Stomach (tissue), 9 donors: ENCODE results near the gene RFFL. TPM values are rescaled to one million over a fixed set of nuclear protein-coding genes. Genes with fewer than 3 reads are reported as not detected.
"Not testable (repeated sequence)": the region's sequence is repeated elsewhere in the genome, so short reads cannot be mapped to it uniquely, and the experiment has no call there.

ENCODE experiments used
- DNase-seq, 2 donors: peaks; one replicate each; pipeline versions ENCODE4 v3.0.0 to v3.0.0-alpha.2; 2013 to 2019
- H3K27ac ChIP-seq, 5 donors: fragments of 200-600 bp in 4 of 5; sonication (generic) in 4 of 5; one replicate each; pipeline ENCODE4 v1.5.1; 2013 to 2019; ENCODE audit warnings: mild to moderate bottlenecking in 1 of 5, moderate library complexity in 1 of 5
- H3K27me3 ChIP-seq, 3 donors: fragments of 200-600 bp; sonication (generic); one replicate each; pipeline ENCODE4 v1.5.1; 2017 to 2019; ENCODE audit warnings: mixed run types in 1 of 3
- H3K36me3 ChIP-seq, 4 donors: fragments of 200-600 bp; sonication (generic); 1 replicate in 3 of 4; 2 replicates in 1 of 4; pipeline ENCODE4 v1.5.1; 2016 to 2019
- H3K4me1 ChIP-seq, 4 donors: fragments of 200-600 bp; sonication (generic); one replicate each; pipeline ENCODE4 v1.5.1; 2016 to 2019
- H3K4me3 ChIP-seq, 4 donors: fragments of 200-600 bp; sonication (generic) in 3 of 4; one replicate each; pipeline ENCODE4 v1.5.1; 2016 to 2019; ENCODE audit warnings: mild to moderate bottlenecking in 1 of 4
- H3K9me3 ChIP-seq, 4 donors: fragments of 200-600 bp; sonication (generic); one replicate each; pipeline ENCODE4 v1.5.1; 2016 to 2019
- EP300 ChIP-seq: sonication (generic); formaldehyde crosslinking; IDR thresholded peaks from one replicate; pipeline ENCODE4 v1.6.1; 2017; ENCODE audit warnings: antibody characterized with exemption
- POLR2A ChIP-seq, 4 donors: fragments of 450-650 bp; IDR thresholded peaks; one replicate each; pipeline ENCODE4 v1.6.1; 2016; ENCODE audit warnings: antibody characterized with exemption in 4 of 4, control low read depth in 2 of 4, mild to moderate bottlenecking in 1 of 4, moderate library complexity in 1 of 4
- POLR2AphosphoS5 ChIP-seq, 3 donors: sonication (generic); formaldehyde crosslinking; IDR thresholded peaks; one replicate each; pipeline ENCODE4 v1.6.1; 2016; ENCODE audit warnings: antibody characterized with exemption in 3 of 3
- WGBS, 5 donors: extraction: QIAGEN DNeasy Blood & Tissue Kit in 3 of 5; methylation state at CpG; one replicate each; pipeline versions ENCODE4 v1.1.5 to v1.1.7; 2013 to 2018; 5-methylcytosine and 5-hydroxymethylcytosine counted together
- intact Hi-C: fragments of 100-400 bp; cut with DNase I; formaldehyde crosslinking; loops from one replicate; pipeline ENCODE4 v1.15.1; 2023; ENCODE audit warnings: low total_unique reads
- polyA plus RNA-seq, 3 donors: library from polyadenylated mRNA; stranded (reverse); fragments of 200-250 nt; gene quantifications; one replicate each; pipeline ENCODE4 v1.2.3, GENCODE V29; 2013
- total RNA-seq, 5 donors: library from RNA; depleted of rRNA; stranded (reverse); fragments of >200 nt; gene quantifications; one replicate each; pipeline versions ENCODE4 v1.1.0 to v1.2.3, GENCODE V29; 2014 to 2016
- TF ChIP-seq, protein P1 (sequence below), 7 experiments: fragments of 450-650 bp in 4 of 7; fragments of 200-600 bp in 3 of 7; sonication (generic) in 3 of 7; IDR thresholded peaks; one replicate each; pipeline ENCODE4 v1.5.1; 2016 to 2019; ENCODE audit warnings: antibody characterized with exemption in 7 of 7, control low read depth in 2 of 7, mild to moderate bottlenecking in 1 of 7
- donor health status: healthy with polysubstance abuse.
- donor health status: Bipolar disorder and iron deficiency.
- donor health status: healthy.

Gene RFFL
- total and polyA plus RNA-seq, 8 donors, result 6.2 to 31.0 (median 13.1) TPM

- H3K4me1 ChIP-seq, result peaks cover 0 to 11% (median 0%) of the 10 kb centered on the region in 4 donors
- no peaks in the 10 kb centered on the region for H3K36me3 ChIP-seq
- no peak overlapping the region for H3K27ac ChIP-seq
- H3K4me3 ChIP-seq, result no peak overlapping the region
- TF ChIP-seq EP300 (no peak), POLR2AphosphoS5 (IDR thresholded peaks at IDR 0.05) (no peak), POLR2A (IDR thresholded peaks at IDR 0.05) (no peak)
- TF ChIP-seq, protein P1, sequence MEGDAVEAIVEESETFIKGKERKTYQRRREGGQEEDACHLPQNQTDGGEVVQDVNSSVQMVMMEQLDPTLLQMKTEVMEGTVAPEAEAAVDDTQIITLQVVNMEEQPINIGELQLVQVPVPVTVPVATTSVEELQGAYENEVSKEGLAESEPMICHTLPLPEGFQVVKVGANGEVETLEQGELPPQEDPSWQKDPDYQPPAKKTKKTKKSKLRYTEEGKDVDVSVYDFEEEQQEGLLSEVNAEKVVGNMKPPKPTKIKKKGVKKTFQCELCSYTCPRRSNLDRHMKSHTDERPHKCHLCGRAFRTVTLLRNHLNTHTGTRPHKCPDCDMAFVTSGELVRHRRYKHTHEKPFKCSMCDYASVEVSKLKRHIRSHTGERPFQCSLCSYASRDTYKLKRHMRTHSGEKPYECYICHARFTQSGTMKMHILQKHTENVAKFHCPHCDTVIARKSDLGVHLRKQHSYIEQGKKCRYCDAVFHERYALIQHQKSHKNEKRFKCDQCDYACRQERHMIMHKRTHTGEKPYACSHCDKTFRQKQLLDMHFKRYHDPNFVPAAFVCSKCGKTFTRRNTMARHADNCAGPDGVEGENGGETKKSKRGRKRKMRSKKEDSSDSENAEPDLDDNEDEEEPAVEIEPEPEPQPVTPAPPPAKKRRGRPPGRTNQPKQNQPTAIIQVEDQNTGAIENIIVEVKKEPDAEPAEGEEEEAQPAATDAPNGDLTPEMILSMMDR (IDR thresholded peaks at IDR 0.05), result no peak
- no peak for DNase-seq
- intact Hi-C loops, result no loop called here
- no peaks in the 10 kb centered on the region for H3K9me3 ChIP-seq
- H3K27me3 ChIP-seq, result no peaks in the 10 kb centered on the region
- 82 to 93% (median 89%) methylated on average over 3 of the region's 3 CpGs for WGBS, 5 donors
Measured at GRCh38 chr17:35038453-35038852, 25.1 kb downstream of the RFFL start.

DNA sequence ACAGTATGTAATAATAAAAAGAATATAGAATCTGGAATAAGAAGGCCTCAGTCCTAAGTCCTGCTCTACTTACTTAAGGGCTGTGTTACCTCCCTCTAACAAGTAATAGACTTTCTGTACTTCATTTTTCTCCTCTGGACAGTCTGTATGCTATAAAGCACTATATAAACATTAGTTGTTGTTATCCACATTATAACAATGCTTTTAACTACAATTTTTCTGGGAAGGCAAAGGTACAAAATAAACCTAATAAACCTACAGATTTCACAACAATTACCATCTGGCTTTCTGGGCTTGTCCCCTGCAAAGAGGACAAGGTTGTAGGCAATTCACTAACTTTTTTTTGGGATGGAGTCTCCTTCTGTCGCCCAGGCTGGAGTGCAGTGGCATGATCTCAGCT, 32.7 kb downstream of the RFFL start:
- H3K9me3 ChIP-seq, result no peaks in the 10 kb centered on the region
- WGBS, 5 donors, result 92 to 100% (median 96%) methylated on average over 1 of the region's 1 CpG
- no peak for TF ChIP-seq EP300
- TF ChIP-seq POLR2A (IDR thresholded peaks at IDR 0.05), result no peak
- TF ChIP-seq, protein P1 (IDR thresholded peaks at IDR 0.05), result no peak
- TF ChIP-seq POLR2AphosphoS5 (IDR thresholded peaks at IDR 0.05), result no peak

GRCh38 chr17:35028531-35029262, 34.8 kb downstream of the RFFL start:
- Histone ChIP-seq H3K4me1 (peaks cover 0 to 10% (median under 1%) of the 10 kb centered on the region in 4 donors), H3K27me3 (no peaks in the 10 kb centered on the region), H3K36me3 (peaks cover 0 to 28% (median 25%) of the 10 kb centered on the region in 4 donors), H3K27ac (peak overlapping the region in 1 of 5 donors; percentile 48), H3K4me3 (no peak overlapping the region), H3K9me3 (no peaks in the 10 kb centered on the region)
- no peak for DNase-seq
- intact Hi-C loops, result no loop called here
- 60 to 75% (median 69%) methylated on average over 3 of the region's 3 CpGs for WGBS, 5 donors
- no peak for TF ChIP-seq POLR2A (IDR thresholded peaks at IDR 0.05)
- TF ChIP-seq, protein P1 (IDR thresholded peaks at IDR 0.05), result no peak
- TF ChIP-seq POLR2AphosphoS5 (IDR thresholded peaks at IDR 0.05), result no peak
- no peak for TF ChIP-seq EP300

More for the DNA sequence above, 32.7 kb downstream of the RFFL start:
- Histone ChIP-seq H3K4me1 (peaks cover 0 to 10% (median 0%) of the 10 kb centered on the region in 4 donors), H3K27ac (no peak overlapping the region), H3K27me3 (no peaks in the 10 kb centered on the region), H3K4me3 (no peak overlapping the region), H3K36me3 (peaks cover 0 to 8% (median 7%) of the 10 kb centered on the region in 4 donors)
- intact Hi-C loops, result no loop called here
- no peak for DNase-seq

GRCh38 chr17:35028097-35028496, 35.4 kb downstream of the RFFL start:
- not testable (repeated sequence) for DNase-seq, H3K9me3 ChIP-seq
- 88 to 95% (median 92%) methylated on average over 4 of the region's 4 CpGs for WGBS, 5 donors

DNA sequence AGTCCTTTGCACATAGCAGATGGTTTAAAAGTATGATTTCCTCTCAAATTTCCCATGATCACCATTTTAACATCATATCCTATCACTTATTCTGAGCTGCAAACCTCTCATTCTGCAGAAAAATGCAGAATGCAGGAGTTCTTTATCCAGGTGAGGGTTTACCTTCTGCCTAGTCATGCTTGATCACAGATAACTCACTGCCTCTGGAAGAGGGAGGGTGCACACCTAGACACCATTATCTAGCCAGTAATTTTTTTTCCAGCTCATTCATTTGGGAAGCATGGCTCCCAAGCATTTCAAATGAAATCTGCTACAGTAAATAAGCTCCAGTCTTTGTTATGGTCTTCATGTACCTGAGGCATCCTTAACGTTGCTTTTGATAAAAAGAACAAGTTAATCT, 38.0 kb downstream of the RFFL start:
- no peak overlapping the region for H3K27ac ChIP-seq
- H3K27me3 ChIP-seq, result no peaks in the 10 kb centered on the region
- no peaks in the 10 kb centered on the region for H3K9me3 ChIP-seq
- TF ChIP-seq EP300, result no peak
- TF ChIP-seq, protein P1 (IDR thresholded peaks at IDR 0.05), result no peak
- TF ChIP-seq POLR2A (IDR thresholded peaks at IDR 0.05), result no peak
- TF ChIP-seq POLR2AphosphoS5 (IDR thresholded peaks at IDR 0.05), result no peak
- H3K36me3 ChIP-seq, result peaks cover 3 to 43% (median 36%) of the 10 kb centered on the region in 4 donors
- peaks cover 6 to 36% (median 20%) of the 10 kb centered on the region in 4 donors for H3K4me1 ChIP-seq
- no peak for DNase-seq
- intact Hi-C loops, result no loop called here
- no peak overlapping the region for H3K4me3 ChIP-seq
- 34 to 72% (median 56%) methylated on average over 1 of the region's 1 CpG for WGBS, 5 donors

More at GRCh38 chr17:35028097-35028496, 35.4 kb downstream of the RFFL start:
- Histone ChIP-seq H3K27ac (peak overlapping the region in 1 of 5 donors; percentile 48), H3K4me1 (peaks cover 0 to 16% (median 6%) of the 10 kb centered on the region in 4 donors), H3K36me3 (peaks cover 0 to 30% (median 26%) of the 10 kb centered on the region in 4 donors)
- intact Hi-C loops, H3K4me3 ChIP-seq, H3K27me3 ChIP-seq: not testable (repeated sequence)
